NCI-H526 treated with DMSO at 0.1 percent for 48 hours (cell line): Measurements from ENCODE around the gene TMEM115.
"Not testable (repeated sequence)": the region's sequence is repeated elsewhere in the genome, so short reads cannot be mapped to it uniquely, and the experiment has no call there.

ENCODE experiments used
- DNase-seq: peaks from one replicate; lab custom pipeline; 2025; lab: John Stamatoyannopoulos, UW

The TMEM115 gene

GRCh38 chr3:50316657-50317242, 42.6 kb downstream of the TMEM115 start:
- DNase-seq = no peak

- no peak for DNase-seq
Observed at GRCh38 chr3:50314816-50315215, 44.5 kb downstream of the TMEM115 start.

GRCh38 chr3:50314342-50314741, 45.0 kb downstream of the TMEM115 start:
- no peak for DNase-seq

- DNase-seq = not testable (repeated sequence)
Observed at GRCh38 chr3:50312041-50312440, 47.3 kb downstream of the TMEM115 start.
